Measurements from ENCODE around the gene FOXP1. TPM values are rescaled to one million over a fixed set of nuclear protein-coding genes. Genes with fewer than 3 reads are reported as not detected.

FOXP1 gene
- total and polyA plus RNA-seq, 2 of the 13 experiments (the other 11 are each of a cell fraction or from before 2014, with no cell fraction given), result 40.4 to 59.0 TPM

DNA sequence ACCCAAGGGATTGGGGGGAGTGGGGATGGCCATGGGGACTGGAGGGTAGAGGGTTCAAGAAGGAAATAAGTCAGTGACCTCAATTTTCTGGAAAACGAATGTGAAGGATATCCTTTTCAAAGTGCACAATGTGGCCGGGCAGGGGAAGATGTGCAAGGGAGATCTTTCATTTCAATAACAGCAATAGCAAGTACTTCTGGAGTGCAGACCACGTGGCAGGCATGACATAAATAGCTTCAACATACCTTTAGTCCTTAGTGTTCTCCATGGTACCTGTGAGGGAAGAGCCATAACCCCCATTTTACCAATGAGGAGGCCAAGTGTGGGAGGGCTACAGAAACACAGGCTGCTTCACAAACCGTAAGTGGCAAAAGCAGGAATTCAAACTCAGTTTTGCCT lies 138.7 kb downstream of the FOXP1 start (continued):
- TF ChIP-seq, protein P1, sequence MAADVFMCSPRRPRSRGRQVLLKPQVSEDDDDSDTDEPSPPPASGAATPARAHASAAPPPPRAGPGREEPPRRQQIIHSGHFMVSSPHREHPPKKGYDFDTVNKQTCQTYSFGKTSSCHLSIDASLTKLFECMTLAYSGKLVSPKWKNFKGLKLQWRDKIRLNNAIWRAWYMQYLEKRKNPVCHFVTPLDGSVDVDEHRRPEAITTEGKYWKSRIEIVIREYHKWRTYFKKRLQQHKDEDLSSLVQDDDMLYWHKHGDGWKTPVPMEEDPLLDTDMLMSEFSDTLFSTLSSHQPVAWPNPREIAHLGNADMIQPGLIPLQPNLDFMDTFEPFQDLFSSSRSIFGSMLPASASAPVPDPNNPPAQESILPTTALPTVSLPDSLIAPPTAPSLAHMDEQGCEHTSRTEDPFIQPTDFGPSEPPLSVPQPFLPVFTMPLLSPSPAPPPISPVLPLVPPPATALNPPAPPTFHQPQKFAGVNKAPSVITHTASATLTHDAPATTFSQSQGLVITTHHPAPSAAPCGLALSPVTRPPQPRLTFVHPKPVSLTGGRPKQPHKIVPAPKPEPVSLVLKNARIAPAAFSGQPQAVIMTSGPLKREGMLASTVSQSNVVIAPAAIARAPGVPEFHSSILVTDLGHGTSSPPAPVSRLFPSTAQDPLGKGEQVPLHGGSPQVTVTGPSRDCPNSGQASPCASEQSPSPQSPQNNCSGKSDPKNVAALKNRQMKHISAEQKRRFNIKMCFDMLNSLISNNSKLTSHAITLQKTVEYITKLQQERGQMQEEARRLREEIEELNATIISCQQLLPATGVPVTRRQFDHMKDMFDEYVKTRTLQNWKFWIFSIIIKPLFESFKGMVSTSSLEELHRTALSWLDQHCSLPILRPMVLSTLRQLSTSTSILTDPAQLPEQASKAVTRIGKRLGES (CRISPR knock-in tag; IDR thresholded peaks at IDR 0.05; ENCODE audit: borderline replicate concordance), result no peak
- no peak for TF ChIP-seq ISL2 (CRISPR knock-in tag; IDR thresholded peaks at IDR 0.05)

DNA sequence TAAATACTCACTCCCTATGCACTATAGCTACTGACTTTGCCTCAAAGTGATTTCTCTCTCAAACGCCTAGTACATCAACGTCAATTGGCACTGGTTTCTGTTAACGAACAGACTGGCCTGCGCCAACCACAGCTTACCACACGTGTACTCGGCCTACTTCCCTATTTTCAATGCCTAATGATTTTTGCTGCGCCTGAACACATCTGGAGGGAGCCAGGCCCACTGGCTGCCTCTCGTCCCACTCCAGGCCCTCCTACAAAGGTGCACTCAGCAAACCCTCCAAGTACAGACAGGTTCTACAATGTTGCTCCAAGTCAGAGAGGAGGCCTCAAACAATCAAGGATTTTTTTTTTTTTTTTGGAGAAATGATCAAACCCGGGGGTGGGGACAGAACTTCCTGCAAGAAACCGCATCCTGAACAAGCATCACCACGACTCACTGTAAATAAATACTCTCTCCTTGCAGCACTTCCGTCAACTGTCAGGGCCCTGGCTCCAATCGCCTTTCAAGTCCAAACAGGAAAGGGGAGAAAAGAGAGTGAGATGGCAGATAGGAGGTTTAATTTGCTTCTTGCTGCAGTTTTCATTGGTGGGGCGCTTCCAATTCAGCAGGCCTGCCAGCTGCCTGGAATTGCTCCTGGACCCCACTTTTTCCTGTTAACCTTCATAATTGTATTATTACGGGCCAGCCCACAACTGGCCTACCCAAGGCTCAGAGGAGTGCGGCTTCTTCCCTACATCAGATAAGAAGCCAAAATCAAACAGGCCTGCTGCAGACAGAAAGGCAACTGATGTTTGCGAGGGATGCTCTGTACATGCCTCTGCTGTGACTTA lies 139.3 kb downstream of the FOXP1 start:
- H3K9ac ChIP-seq (ENCODE audit: insufficient read depth, low read depth, low read length), result no peak overlapping the region
- ATAC-seq, result no peak

More for the DNA sequence above, 139.3 kb downstream of the FOXP1 start:
- Histone ChIP-seq H3K4me1 (ENCODE audit: insufficient read depth, low read length) (no peaks in the 10 kb centered on the region), H3K4me3 (replicated peaks in 1 of 3; ENCODE audit: insufficient read depth in 1 of 3, low read depth in 2 of 3, low read length in 3 of 3) (no peak overlapping the region), H3K27ac (ENCODE audit: extremely low read length, insufficient read depth, low read length) (no peak overlapping the region), H3K27me3 (ENCODE audit: control insufficient read depth in 1 of 2, insufficient read depth in 2 of 2, low read length in 2 of 2) (no peaks in the 10 kb centered on the region), H3K36me3 (replicated peaks in 1 of 2; ENCODE audit: control insufficient read depth in 1 of 2, insufficient read depth in 2 of 2, low read length in 2 of 2) (no peaks in the 10 kb centered on the region), H3K9me3 (ENCODE audit: low read length) (no peaks in the 10 kb centered on the region), H3K79me2 (ENCODE audit: insufficient read depth, low read length) (peaks cover 26% of the 10 kb centered on the region), H2AFZ (ENCODE audit: low read length) (no peak overlapping the region), H3K4me2 (ENCODE audit: low read depth, low read length) (no peak overlapping the region), H4K20me1 (ENCODE audit: insufficient read depth, low read length) (peaks cover 8% of the 10 kb centered on the region)
- 96% methylated on average over 17 of the region's 17 CpGs for WGBS (ENCODE audit: low lambda C conversion rate)
- no peak for DNase-seq (ENCODE audit: low spot score)
- FAIRE-seq, result no peak
- no TSS peak for BruUV-seq (replicated peaks)
- ChIA-PET POLR2A (no interaction called here), CTCF (ENCODE audit: low intra/inter-chr PET ratio, low total read pairs) (no interaction called here)
- TF ChIP-seq HDAC1 (CRISPR knock-in tag; IDR thresholded peaks at IDR 0.05) (no peak), ZNF788 (CRISPR knock-in tag; IDR thresholded peaks at IDR 0.05; ENCODE audit: borderline replicate concordance) (no peak)
- in situ Hi-C loops (cut with HindIII; ENCODE audit: extremely low pct_ligation_motif_present, low pct_unique_long_range_greater_than_20kb) (no loop called here), intact Hi-C loops (cut with micrococcal nuclease; ENCODE audit: unreplicated experiment) (no loop called here)
